Measurements from ENCODE around the gene RDX. TPM values are rescaled to one million over a fixed set of nuclear protein-coding genes. Genes with fewer than 3 reads are reported as not detected.
"Not testable (repeated sequence)": the region's sequence is repeated elsewhere in the genome, so short reads cannot be mapped to it uniquely, and the experiment has no call there.

RDX gene
- total and polyA plus RNA-seq, 10 of the 15 experiments (the other 5 are each of a cell fraction or from before 2014, with no cell fraction given), result 24.6 to 62.2 (median 47.8) TPM

DNA sequence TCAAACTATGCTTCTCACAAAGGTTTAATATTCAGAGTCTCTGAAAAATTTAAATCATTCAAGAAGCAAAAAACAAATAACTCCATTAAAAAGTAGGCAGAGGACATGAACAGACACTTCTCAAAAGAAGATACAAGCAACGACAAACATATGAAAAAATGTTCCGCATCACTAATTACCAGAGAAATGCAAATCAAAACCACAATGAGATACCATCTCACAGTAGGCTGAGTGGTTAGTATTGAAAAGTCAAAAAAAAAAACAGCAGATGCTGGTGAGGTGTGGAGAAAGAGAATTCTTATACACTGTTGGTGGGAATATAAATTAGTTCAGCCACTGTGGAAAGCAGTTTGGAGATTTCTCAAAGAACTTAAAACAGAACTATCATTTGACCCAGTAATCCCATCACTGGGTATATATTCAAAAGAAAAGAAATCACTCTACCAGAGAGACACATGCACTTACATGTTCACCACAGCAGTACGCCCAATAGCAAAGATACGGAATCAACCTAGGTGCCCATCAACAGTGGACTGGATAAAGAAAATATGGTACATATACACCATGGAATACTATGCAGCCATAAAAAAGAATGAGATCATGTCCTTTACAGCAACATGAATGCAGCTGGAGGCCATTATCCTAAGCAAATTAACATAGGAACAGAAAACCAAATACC lies 103.7 kb downstream of the RDX start:
- in situ Hi-C loops (cut with MboI); POLR2A ChIA-PET; H4K20me1 ChIP-seq (ENCODE audit: control insufficient read depth, insufficient read depth); H3K4me1 ChIP-seq (ENCODE audit: control insufficient read depth, insufficient read depth, low read length); H3K27me3 ChIP-seq (replicated peaks in 1 of 2; ENCODE audit: control insufficient read depth in 2 of 2, insufficient read depth in 2 of 2, low read length in 1 of 2); BruUV-seq (replicated peaks); H2AFZ ChIP-seq (ENCODE audit: control insufficient read depth, low read depth, low read length); H3K27ac ChIP-seq (ENCODE audit: control insufficient read depth, insufficient read depth); H3K9me3 ChIP-seq (replicated peaks; ENCODE audit: control insufficient read depth, insufficient read depth, low read length); H3K4me3 ChIP-seq; H3K4me2 ChIP-seq (ENCODE audit: control insufficient read depth, insufficient read depth); H3K9ac ChIP-seq (ENCODE audit: control insufficient read depth, insufficient read depth, low read length); H3K36me3 ChIP-seq (ENCODE audit: control insufficient read depth in 2 of 2, insufficient read depth in 2 of 2, low read length in 1 of 2); H3K79me2 ChIP-seq (ENCODE audit: control insufficient read depth, insufficient read depth, low read length): not testable (repeated sequence)
- peak; percentile 92 for ATAC-seq
- ChIA-PET CTCF (interaction anchor here (1.2 to 2.7 kb wide), 3 partner anchors 8 to 180 kb away, joined by 4 to 9 read pairs (median 4); no protein-coding TSS in a partner anchor), RAD21 (ENCODE audit: unreplicated experiment) (interaction anchor here (1.2 kb wide), 1 partner anchor 175 kb away, joined by 3 read pairs; no protein-coding TSS in a partner anchor), SMC1A (ENCODE audit: uncharacterized antibody, unreplicated experiment) (interaction anchor here (1.2 to 1.7 kb wide), 2 partner anchors 9 to 17 kb away, joined by 3 to 4 read pairs; no protein-coding TSS in a partner anchor)
- WGBS (ENCODE audit: insufficient coverage, insufficient replicate concordance, low lambda C conversion rate, missing lambda C conversion rate), result 24% methylated on average over 4 of the region's 4 CpGs
- intact Hi-C loops (cut with micrococcal nuclease; ENCODE audit: unreplicated experiment), result loop anchor here (5.0 kb wide), 1 partner anchor 340 kb away; no protein-coding TSS in a partner anchor
- TF ChIP-seq RUNX3 (IDR thresholded peaks at IDR 0.05; ENCODE audit: low read length) (peak; percentile 77), ATF7 (IDR thresholded peaks at IDR 0.05; ENCODE audit: low read depth) (0 out of 2 replicates have a peak, but pooled peaks have one; percentile 27), POU2F2 (IDR thresholded peaks at IDR 0.05; ENCODE audit: borderline replicate concordance, low read depth, low read length) (peak; percentile 80; the same call in 1 of the 3 replicates), CBX5 (IDR thresholded peaks at IDR 0.05; ENCODE audit: low read depth) (0 out of 2 replicates have a peak, but pooled peaks have one; percentile 58), PAX8 (IDR thresholded peaks at IDR 0.05) (peak; percentile 81; the same call in 1 of the 2 replicates)
- peak; percentile 78 for FAIRE-seq
- DNase-seq (ENCODE audit: low read depth, low spot score), result peak; percentile 68

DNA sequence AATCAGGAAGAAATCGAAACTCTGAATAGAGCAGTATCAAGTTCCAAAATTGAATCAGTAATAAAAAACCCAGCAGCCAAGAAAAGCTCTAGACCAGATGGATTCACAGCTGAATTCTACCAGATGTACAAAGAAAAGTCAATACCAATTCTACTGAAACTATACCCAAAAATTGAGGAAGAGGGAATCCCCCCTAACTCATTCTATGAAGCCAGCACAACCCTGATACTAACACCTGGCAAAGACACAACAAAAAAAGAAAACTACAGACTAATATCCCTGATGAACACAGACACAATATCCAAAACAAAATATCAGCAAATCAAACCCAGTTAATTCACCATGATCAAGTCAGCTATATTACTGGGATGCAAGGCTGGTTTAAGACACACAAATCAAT lies 105.5 kb downstream of the RDX start:
- CTCF ChIA-PET, result interaction anchor here (0.7 to 2.7 kb wide), 3 partner anchors 10 to 336 kb away, joined by 3 to 9 read pairs (median 4); no protein-coding TSS in a partner anchor
- H3K9me3 ChIP-seq (replicated peaks; ENCODE audit: control insufficient read depth, insufficient read depth, low read length), result peaks cover 2% of the 10 kb centered on the region; the same call in 1 of the 3 replicates

More for the DNA sequence above, 105.5 kb downstream of the RDX start:
- Histone ChIP-seq H2AFZ (ENCODE audit: control insufficient read depth, low read depth, low read length) (no peak overlapping the region), H3K36me3 (ENCODE audit: control insufficient read depth in 2 of 2, insufficient read depth in 2 of 2, low read length in 1 of 2) (no peaks in the 10 kb centered on the region), H3K4me1 (ENCODE audit: control insufficient read depth, insufficient read depth, low read length) (peaks cover 6% of the 10 kb centered on the region; the same call in 1 of the 2 replicates), H3K79me2 (ENCODE audit: control insufficient read depth, insufficient read depth, low read length) (no peaks in the 10 kb centered on the region), H3K4me2 (ENCODE audit: control insufficient read depth, insufficient read depth) (no peak overlapping the region), H3K9ac (ENCODE audit: control insufficient read depth, insufficient read depth, low read length) (no peak overlapping the region), H4K20me1 (ENCODE audit: control insufficient read depth, insufficient read depth) (no peaks in the 10 kb centered on the region), H3K27ac (ENCODE audit: control insufficient read depth, insufficient read depth) (no peak overlapping the region), H3K4me3 (no peak overlapping the region), H3K27me3 (replicated peaks in 1 of 2; ENCODE audit: control insufficient read depth in 2 of 2, insufficient read depth in 2 of 2, low read length in 1 of 2) (no peaks in the 10 kb centered on the region; a peak in 1 of 4 replicates)
- ChIA-PET POLR2A (no interaction called here), RAD21 (ENCODE audit: unreplicated experiment) (no interaction called here), SMC1A (ENCODE audit: uncharacterized antibody, unreplicated experiment) (interaction anchor here (1.0 to 1.4 kb wide), 2 partner anchors 185 to 247 kb away, joined by 3 to 4 read pairs; no protein-coding TSS in a partner anchor)
- ATAC-seq (no peak), FAIRE-seq (no peak), DNase-seq (ENCODE audit: low read depth, low spot score) (no peak)
- WGBS (ENCODE audit: insufficient coverage, insufficient replicate concordance, low lambda C conversion rate, missing lambda C conversion rate), result 8% methylated on average over 1 of the region's 1 CpG
- no TSS peak for BruUV-seq (replicated peaks)
- intact Hi-C loops (cut with micrococcal nuclease; ENCODE audit: unreplicated experiment), result loop anchor here (5.0 kb wide), 1 partner anchor 339 kb away; no protein-coding TSS in a partner anchor
- in situ Hi-C loops (cut with MboI), result no loop called here
- TF ChIP-seq, protein P1, sequence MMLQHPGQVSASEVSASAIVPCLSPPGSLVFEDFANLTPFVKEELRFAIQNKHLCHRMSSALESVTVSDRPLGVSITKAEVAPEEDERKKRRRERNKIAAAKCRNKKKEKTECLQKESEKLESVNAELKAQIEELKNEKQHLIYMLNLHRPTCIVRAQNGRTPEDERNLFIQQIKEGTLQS (IDR thresholded peaks at IDR 0.05; ENCODE audit: borderline replicate concordance, extremely low read depth, low read depth, low read length), result no peak
- TF ChIP-seq TCF7 (IDR thresholded peaks at IDR 0.05; ENCODE audit: borderline replicate concordance) (no peak), YBX1 (IDR thresholded peaks at IDR 0.05) (no peak), SUZ12 (IDR thresholded peaks at IDR 0.05; ENCODE audit: unreplicated experiment) (no peak), CEBPB (IDR thresholded peaks at IDR 0.05; ENCODE audit: borderline replicate concordance in 1 of 2, low read depth in 2 of 2, low read length in 2 of 2) (no peak), RB1 (IDR thresholded peaks at IDR 0.05; ENCODE audit: borderline replicate concordance) (no peak)
